AG04449 (cell line): ENCODE measurements around the gene TMEM178B.
"Not testable (repeated sequence)": the region's sequence is repeated elsewhere in the genome, so short reads cannot be mapped to it uniquely, and the experiment has no call there.

Source experiments
- CTCF ChIA-PET: fragments of 350-600 bp; formaldehyde crosslinking; extraction: SDS; loops from one replicate; lab custom pipeline; 2021; ENCODE audit warnings: antibody characterized with exemption; lab: Yijun Ruan, JAX
- POLR2A ChIA-PET: fragments of 400-600, 350-600 bp; formaldehyde crosslinking; extraction: SDS; loops from one replicate; lab custom pipeline; 2020; ENCODE audit warnings: antibody characterized with exemption, inconsistent platforms; lab: Yijun Ruan, JAX
- DNase-seq: peaks from one replicate; pipeline ENCODE4 v3.0.0-alpha.2; 2010; ENCODE audit warnings: low read depth, low spot score
- H3K4me3 ChIP-seq: 2 replicates; pipeline ENCODE4 v1.5.1; 2011; ENCODE audit warnings: low read depth, mild to moderate bottlenecking, control low read depth, low read length
- TF ChIP-seq, protein P1 (sequence below): IDR thresholded peaks from one replicate; pipeline ENCODE4 v1.5.1; 2011; ENCODE audit warnings: mild to moderate bottlenecking, moderate library complexity, low read length, control low read depth, inconsistent platforms; ENCODE audit not compliant: insufficient read depth; ENCODE audit errors: missing control alignments

Gene TMEM178B

DNA sequence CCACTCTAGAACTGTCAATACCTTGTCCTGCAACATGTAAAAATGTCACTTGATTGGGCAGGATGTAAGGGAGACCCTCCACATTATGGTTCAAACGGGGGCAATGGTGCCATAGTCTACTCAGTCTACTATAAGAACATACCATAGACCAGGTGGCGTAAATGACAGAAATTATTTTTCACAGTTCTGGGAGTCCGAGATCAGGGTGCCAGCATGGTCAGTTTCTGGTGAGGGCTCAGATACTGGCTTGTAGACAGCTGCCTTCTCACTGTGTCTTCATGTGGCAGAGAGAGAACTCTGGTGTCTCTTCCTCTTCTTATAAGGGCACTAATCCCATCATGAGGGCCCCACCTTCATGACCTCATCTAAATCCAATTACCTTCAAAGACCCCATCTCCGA is 18.7 kb upstream of the TMEM178B start:
- TF ChIP-seq, protein P1, sequence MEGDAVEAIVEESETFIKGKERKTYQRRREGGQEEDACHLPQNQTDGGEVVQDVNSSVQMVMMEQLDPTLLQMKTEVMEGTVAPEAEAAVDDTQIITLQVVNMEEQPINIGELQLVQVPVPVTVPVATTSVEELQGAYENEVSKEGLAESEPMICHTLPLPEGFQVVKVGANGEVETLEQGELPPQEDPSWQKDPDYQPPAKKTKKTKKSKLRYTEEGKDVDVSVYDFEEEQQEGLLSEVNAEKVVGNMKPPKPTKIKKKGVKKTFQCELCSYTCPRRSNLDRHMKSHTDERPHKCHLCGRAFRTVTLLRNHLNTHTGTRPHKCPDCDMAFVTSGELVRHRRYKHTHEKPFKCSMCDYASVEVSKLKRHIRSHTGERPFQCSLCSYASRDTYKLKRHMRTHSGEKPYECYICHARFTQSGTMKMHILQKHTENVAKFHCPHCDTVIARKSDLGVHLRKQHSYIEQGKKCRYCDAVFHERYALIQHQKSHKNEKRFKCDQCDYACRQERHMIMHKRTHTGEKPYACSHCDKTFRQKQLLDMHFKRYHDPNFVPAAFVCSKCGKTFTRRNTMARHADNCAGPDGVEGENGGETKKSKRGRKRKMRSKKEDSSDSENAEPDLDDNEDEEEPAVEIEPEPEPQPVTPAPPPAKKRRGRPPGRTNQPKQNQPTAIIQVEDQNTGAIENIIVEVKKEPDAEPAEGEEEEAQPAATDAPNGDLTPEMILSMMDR = no peak
- ChIA-PET POLR2A (no interaction called here), CTCF (no interaction called here)
- no peak overlapping the region for H3K4me3 ChIP-seq
- no peak for DNase-seq

DNA sequence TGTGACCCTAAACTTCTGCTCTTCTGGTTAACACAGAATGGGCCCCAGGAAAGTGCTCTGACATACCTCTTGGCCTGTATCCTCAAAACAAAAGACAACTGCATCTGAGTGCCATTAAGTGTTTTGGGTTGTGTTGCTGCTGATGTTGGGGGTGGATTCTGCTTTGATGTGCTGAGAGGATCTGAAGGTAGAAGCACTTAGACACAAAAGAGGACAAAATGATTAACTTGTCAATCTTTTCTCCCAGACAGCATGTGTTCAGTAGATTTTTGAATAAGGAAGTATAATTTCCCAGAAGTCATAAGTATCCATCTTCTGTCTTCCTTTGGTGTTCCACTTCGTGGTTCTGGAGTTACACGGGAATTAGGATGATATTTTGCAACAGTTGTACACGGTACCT is 16.1 kb upstream of the TMEM178B start:
- no peak overlapping the region for H3K4me3 ChIP-seq
- DNase-seq = no peak
- TF ChIP-seq, protein P1 = no peak
- POLR2A ChIA-PET = no interaction called here
- CTCF ChIA-PET = no interaction called here

DNA sequence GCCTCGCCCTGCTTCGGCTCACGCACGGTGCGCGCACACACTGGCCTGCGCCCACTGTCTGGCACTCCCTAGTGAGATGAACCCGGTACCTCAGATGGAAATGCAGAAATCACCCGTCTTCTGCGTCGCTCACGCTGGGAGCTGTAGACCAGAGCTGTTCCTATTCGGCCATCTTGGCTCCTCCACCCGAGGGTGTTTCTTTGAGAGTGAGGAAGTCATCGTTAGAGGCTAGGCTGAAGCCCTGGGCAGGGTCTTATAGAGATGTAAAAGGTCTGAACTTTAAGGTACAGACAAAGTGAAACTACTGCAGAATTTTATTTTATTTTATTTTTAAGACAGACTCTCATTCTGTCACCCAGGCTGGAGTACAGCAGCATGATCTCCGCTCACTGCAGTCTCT is 6.0 kb upstream of the TMEM178B start:
- H3K4me3 ChIP-seq, CTCF ChIA-PET, POLR2A ChIA-PET, DNase-seq: not testable (repeated sequence)

DNA sequence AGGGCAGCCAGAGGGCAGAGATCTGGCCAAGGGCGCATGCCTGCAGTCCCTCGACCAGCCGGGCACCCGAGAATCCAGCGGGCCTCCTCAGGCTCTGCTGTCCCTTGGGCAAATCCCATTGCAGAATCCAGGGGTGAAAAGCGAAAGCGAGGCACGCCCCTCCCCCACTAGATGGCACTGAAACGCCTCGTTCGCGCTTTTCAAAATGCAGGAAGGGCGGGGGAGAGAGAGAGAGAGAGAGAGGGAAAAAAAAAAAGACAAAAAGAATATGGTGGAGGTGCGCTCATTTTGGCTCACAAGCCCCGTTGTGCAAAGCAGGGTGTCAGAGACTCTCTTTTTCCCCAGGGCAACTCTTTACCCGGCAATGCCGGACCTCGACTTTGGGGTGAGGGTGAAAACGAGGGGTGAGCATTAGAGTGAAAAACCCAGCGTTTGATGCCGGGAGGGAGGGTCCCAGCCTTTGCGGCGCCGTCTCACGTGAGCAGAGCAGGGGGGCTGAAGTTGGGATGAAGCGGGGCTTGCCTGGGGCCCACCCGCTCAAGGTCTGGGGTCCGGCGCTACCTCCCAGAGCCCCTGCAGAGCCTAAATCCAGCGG is 2.5 kb upstream of the TMEM178B start:
- H3K4me3 ChIP-seq = no peak overlapping the region

DNA sequence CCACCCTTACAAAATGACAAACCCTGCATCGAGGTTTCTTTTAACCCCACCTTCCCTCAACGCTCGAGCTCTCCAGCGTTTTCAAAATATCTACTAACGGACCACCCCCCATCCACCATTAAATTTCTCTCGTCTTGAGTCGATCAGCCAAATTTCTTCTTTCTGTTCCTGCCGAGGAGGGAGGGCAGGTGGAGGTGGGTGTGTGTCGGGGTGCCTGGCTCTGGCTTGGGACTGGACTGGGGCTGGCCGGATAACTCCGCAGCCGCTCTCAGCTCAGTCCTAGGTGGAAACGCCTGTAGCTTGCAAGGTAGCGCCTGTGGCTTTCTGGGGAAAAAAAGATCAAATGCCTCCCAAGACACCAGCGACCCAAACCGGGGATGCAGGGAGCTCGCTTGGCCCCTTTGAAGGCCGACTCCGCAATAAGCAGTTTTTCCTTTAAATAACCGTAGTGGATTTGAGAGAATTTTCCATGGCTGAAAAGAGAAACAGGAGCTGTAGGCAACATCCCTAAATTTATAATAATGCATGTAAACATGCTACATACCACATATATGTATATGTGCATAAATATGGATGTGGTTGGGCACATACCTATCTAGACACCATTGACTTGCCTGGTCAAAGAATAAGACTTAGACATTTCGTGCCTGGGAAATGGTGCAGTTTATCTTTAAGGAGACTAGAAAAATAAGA is 1.9 kb upstream of the TMEM178B start:
- peak overlapping the region; percentile 38; the same call in 1 of the 2 replicates for H3K4me3 ChIP-seq
- ChIA-PET POLR2A (no interaction called here), CTCF (no interaction called here)
- DNase-seq = no peak
- TF ChIP-seq, protein P1 = no peak

More for the DNA sequence above, 2.5 kb upstream of the TMEM178B start:
- TF ChIP-seq, protein P1 = no peak
- no peak for DNase-seq
- CTCF ChIA-PET = no interaction called here
- POLR2A ChIA-PET = no interaction called here

DNA sequence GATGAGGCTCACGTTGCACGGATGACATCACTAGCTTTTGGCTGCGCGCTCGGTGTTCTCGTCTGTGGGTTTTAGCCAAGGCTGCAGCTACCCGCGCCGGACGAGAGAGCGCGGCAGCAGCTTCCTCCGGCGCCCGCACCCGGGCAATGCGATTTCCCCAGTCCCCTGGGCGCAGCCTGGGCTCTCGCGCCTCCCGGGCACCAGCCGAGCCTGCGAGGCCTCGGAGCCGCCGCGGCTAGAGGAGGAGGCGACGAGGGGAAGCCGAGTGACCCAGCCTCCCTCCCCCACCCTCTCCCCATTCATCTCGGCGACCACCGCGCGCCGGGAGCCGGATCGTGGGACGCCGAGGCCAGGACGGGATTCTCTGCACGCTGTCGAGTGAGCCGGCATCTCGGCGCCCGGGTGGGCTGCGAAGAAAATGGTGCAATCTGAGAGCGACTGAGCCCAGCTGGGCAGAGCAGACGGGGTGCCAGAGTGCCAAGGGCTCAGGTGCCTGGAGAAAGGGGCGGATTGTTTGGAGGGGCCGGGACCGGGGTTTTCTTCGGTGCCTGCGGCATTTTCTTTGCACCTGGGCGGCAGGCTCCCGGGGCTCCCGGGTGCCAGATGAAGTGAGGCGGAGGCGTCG is 1.2 kb upstream of the TMEM178B start:
- ChIA-PET CTCF (no interaction called here), POLR2A (no interaction called here)
- TF ChIP-seq, protein P1 = no peak
- peak overlapping the region; percentile 38 for H3K4me3 ChIP-seq
- no peak for DNase-seq
